Choroid plexus epithelial cell (primary cell): ENCODE data around the gene SEC14L5.

ENCODE experiments used
- DNase-seq: peaks from one replicate; pipeline ENCODE4 v3.0.0-alpha.2; 2010; ENCODE audit warnings: low read depth
- H3K4me3 ChIP-seq: 2 replicates; pipeline ENCODE4 v1.5.1; 2011; ENCODE audit warnings: low read depth, mild to moderate bottlenecking, control low read depth, low read length, moderate library complexity
- CTCF ChIP-seq: conservative IDR thresholded peaks from 2 replicates; pipeline ENCODE4 v1.5.1; 2011; ENCODE audit warnings: low read depth, mild to moderate bottlenecking, control low read depth, inconsistent platforms, low read length, moderate library complexity

SEC14L5 gene

GRCh38 chr16:4987580-4988374 lies 29.6 kb downstream of the SEC14L5 start:
- no peak for DNase-seq
- TF ChIP-seq CTCF: no peak
- no peak overlapping the region for H3K4me3 ChIP-seq

GRCh38 chr16:4988647-4989046 lies 30.5 kb downstream of the SEC14L5 start:
- no peak for TF ChIP-seq CTCF
- DNase-seq: no peak
- H3K4me3 ChIP-seq: no peak overlapping the region

- H3K4me3 ChIP-seq: no peak overlapping the region
- TF ChIP-seq CTCF: no peak
- no peak for DNase-seq
Observed at GRCh38 chr16:4989391-4990006, 31.4 kb downstream of the SEC14L5 start.

- H3K4me3 ChIP-seq: no peak overlapping the region
- DNase-seq: no peak
- no peak for TF ChIP-seq CTCF
Observed at GRCh38 chr16:4990415-4990814, 32.3 kb downstream of the SEC14L5 start.

DNA sequence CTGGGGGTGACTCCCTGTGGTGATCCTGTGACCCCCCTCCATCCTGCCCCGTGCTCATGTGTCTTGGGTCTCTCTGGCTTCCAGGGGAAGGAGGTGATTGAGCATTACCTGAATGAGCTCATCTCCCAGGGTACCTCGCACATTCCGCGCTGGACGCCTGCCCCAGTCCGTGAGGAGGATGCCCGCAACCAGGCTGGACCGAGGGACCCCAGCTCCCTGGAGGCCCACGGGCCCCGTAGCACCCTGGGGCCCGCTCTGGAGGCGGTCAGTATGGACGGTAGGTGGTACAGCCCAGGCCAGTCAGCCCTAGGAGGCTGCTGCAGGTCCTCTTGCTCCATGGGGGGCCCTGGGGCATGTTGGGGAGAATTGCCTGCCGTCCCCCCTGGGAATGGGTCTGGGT lies 33.6 kb downstream of the SEC14L5 start:
- no peak overlapping the region for H3K4me3 ChIP-seq
- no peak for DNase-seq
- TF ChIP-seq CTCF: no peak

GRCh38 chr16:4994719-4995434 lies 36.7 kb downstream of the SEC14L5 start:
- no peak for TF ChIP-seq CTCF
- H3K4me3 ChIP-seq: no peak overlapping the region
- no peak for DNase-seq
